Measurements from ENCODE around the gene CLDN5.
"Not testable (repeated sequence)": the region's sequence is repeated elsewhere in the genome, so short reads cannot be mapped to it uniquely, and the experiment has no call there.

CLDN5 gene

GRCh38 chr22:19548427-19548826 lies 24.2 kb upstream of the CLDN5 start:
- not testable (repeated sequence) for DNase-seq (ENCODE audit: low read depth, low spot score)

GRCh38 chr22:19547620-19548019 lies 23.4 kb upstream of the CLDN5 start:
- DNase-seq (ENCODE audit: low read depth, low spot score): no peak

- no peak for DNase-seq (ENCODE audit: low read depth, low spot score)
Observed at GRCh38 chr22:19546680-19547079, 22.5 kb upstream of the CLDN5 start.

- DNase-seq (ENCODE audit: low read depth, low spot score): no peak
Observed at GRCh38 chr22:19545935-19546207, 21.7 kb upstream of the CLDN5 start.

- no peak for DNase-seq (ENCODE audit: low read depth, low spot score)
Observed at GRCh38 chr22:19543970-19544708, 19.9 kb upstream of the CLDN5 start.

- DNase-seq (ENCODE audit: low read depth, low spot score): no peak
Observed at GRCh38 chr22:19540394-19540793, 16.2 kb upstream of the CLDN5 start.

GRCh38 chr22:19537941-19538488 lies 13.8 kb upstream of the CLDN5 start:
- DNase-seq (ENCODE audit: low read depth, low spot score): no peak

- DNase-seq (ENCODE audit: low read depth, low spot score): no peak
Observed at GRCh38 chr22:19536564-19536963, 12.4 kb upstream of the CLDN5 start.

- no peak for DNase-seq (ENCODE audit: low read depth, low spot score)
Observed at GRCh38 chr22:19535001-19535400, 10.8 kb upstream of the CLDN5 start.

- DNase-seq (ENCODE audit: low read depth, low spot score): no peak
Observed at GRCh38 chr22:19533857-19534256, 9.6 kb upstream of the CLDN5 start.

- no peak for DNase-seq (ENCODE audit: low read depth, low spot score)
Observed at GRCh38 chr22:19533049-19533626, 8.9 kb upstream of the CLDN5 start.

GRCh38 chr22:19531327-19531726 lies 7.1 kb upstream of the CLDN5 start:
- DNase-seq (ENCODE audit: low read depth, low spot score): not testable (repeated sequence)

GRCh38 chr22:19530751-19531150 lies 6.5 kb upstream of the CLDN5 start:
- DNase-seq (ENCODE audit: low read depth, low spot score): no peak

- no peak for DNase-seq (ENCODE audit: low read depth, low spot score)
Observed at GRCh38 chr22:19529811-19530210, 5.6 kb upstream of the CLDN5 start.

GRCh38 chr22:19527861-19528417 lies 3.7 kb upstream of the CLDN5 start:
- no peak for DNase-seq (ENCODE audit: low read depth, low spot score)

GRCh38 chr22:19527321-19527721 lies 3.1 kb upstream of the CLDN5 start:
- DNase-seq (ENCODE audit: low read depth, low spot score): no peak

- no peak for DNase-seq (ENCODE audit: low read depth, low spot score)
Observed at GRCh38 chr22:19526702-19527111, 2.5 kb upstream of the CLDN5 start.

GRCh38 chr22:19526076-19526701 lies 2.0 kb upstream of the CLDN5 start:
- no peak for DNase-seq (ENCODE audit: low read depth, low spot score)

GRCh38 chr22:19525666-19526065 lies 1.5 kb upstream of the CLDN5 start:
- DNase-seq (ENCODE audit: low read depth, low spot score): no peak

GRCh38 chr22:19525116-19525660 lies 978 bp upstream of the CLDN5 start:
- no peak for DNase-seq (ENCODE audit: low read depth, low spot score)

- DNase-seq (ENCODE audit: low read depth, low spot score): no peak
Observed at GRCh38 chr22:19523240-19524169, 705 bp downstream of the CLDN5 start.
